ENCODE results near the gene TMOD3.
A peak's percentile ranks its signal among the peaks of the same experiment; 100 is the strongest.
"Not testable (repeated sequence)": the region's sequence is repeated elsewhere in the genome, so short reads cannot be mapped to it uniquely, and the experiment has no call there.

The TMOD3 gene

DNA sequence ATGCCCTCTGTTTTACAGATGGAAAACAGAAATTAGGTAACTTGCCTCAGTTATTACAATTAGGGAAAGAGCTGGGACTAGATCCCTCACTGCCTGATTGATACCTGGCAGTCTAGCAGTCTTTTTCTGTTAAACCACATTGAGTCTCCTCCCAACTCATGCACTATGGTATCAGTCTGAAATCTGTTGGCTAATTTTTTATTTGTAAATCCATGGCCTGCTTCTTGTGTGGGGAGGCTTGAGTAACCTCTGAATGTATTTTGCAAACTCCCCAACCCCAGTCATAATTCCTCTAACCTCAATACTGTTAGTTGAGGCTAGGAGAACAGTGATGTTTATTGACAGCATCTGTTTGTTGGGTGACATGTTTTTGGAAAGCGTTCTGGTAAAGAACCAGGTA, 35.9 kb downstream of the TMOD3 start:
- FAIRE-seq, result no peak

DNA sequence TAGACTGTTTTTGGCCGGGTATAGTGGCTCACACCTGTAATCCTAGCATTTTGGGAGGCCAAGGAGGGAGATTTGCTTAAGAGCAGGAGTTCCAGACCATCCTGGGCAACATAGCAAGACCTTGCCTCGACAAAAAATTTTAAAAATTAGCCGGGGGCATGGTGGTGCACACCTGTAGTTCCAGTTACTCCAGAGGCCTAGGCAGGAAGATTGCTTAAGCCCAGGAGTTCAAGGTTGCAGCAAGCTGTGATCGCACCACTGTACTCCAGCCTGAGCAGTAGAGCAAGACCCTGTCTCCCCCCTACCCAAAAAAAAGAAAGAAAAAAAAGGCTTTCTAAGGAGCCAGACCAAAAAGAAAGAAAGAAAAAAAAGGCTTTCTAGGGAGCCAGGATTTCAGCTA, 36.7 kb downstream of the TMOD3 start:
- FAIRE-seq, result no peak

DNA sequence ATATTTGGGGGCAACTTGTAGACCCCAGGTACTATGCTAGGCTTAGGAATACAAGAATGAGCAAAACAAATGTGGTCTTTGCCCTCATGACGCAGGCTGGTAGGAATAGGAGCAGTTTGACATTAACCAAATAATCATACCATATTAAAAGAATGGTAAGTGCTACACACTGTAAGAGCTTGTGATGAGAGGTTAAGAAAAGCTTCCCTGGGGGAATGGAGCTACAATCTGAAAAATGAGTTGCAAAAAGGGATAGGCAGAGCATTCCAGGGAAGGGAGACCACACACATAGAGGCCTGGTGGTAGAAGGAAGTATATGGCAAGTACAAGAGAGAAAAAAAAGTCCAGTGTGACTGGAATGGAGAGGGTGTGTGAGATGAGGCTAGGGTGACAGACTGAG, 37.3 kb downstream of the TMOD3 start:
- FAIRE-seq, result no peak

DNA sequence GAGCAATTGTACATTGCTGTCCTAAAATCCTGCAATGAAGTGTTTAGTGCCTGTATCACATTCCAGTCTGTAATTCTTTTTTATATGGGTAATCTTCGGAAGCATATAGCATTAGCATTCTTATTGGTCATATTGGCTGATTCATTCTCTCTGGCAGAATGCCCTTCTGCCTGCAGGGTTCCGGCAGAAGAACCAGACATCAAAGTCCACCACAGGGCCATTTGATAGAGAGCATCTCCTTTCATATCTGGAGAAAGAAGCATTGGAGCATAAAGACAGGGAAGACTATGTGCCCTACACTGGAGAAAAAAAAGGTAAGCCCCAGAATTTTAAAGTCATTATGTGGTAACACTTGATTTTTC, 39.6 kb downstream of the TMOD3 start:
- no peak for FAIRE-seq

DNA sequence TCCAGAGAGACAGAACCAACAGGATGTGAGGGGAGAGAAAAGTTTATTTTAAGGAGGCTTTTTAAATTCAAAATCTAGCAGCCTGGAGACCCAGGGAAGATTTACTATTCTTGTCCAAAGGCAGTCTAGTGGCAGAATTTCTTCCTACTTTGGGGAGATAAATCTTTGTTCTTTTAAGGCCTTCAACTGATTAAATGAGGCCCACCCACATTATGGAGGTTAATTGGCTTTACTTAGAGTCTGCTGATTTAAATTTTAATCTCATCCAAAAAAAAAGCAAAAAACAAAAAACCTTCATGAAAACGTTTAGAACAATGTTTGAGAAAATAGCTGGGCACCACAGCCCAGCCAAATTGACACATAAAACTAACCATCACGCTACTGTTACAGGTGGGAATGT, 41.3 kb downstream of the TMOD3 start:
- FAIRE-seq, result no peak

DNA sequence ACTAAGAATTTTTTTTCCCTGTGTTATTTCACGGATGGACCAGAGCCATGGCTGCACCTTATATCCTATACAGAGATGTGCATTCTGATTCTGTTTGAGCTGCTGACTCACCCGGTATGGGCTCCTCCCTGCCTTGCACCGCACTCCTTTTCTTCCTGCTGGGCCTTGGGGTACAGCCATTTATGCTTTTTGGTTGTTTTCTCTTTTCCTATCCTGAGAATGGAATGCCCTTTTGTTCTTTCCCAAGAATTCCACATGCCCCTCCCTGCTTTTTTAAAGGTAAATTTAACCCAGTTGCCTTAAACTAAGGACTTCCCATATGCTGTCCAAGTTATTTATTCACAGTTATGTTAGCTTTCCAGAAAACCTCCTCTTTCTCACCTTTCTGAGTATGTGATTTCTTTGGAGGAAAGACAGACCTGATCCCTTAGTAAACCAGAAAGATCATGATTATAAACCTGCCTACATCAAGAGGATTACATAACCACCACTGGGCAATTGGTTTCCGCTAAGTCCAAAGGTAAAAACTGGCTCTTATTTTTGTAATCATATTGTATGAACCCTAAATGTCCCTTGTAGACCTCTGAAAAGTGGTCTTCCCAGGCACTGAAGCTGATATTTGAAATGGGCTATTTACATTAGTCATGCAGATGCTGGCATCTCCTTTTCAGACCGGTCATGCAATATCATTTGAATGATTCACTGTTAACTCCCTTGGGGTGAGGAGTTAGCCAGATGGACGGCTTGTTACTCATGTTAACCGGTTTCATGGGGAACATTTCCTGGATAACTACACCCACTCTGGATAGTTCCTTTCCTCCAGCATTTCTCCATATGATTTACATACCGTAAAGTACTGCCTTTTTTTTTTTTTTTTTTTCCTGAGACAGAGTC, 45.5 kb downstream of the TMOD3 start:
- no peak for FAIRE-seq

DNA sequence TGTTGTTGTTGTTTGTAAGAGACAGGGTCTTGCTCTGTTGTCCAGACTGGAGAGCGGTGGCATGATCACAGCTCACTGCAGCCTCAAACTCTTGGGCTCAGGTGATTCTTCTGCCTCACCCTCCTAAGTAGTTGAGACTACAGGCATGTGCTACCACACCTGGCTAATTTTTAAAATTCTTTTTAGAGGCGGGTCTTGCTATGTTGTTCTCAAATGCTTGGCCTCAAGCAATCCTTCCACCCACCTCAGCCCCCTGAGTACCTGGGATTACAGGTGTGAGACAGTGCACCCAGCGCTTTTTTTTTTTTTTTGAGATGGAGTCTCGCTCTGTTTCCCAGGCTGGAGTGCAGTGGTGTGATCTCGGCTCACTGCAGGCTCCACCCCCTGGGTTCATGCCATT, 46.7 kb downstream of the TMOD3 start:
- FAIRE-seq, result no peak

DNA sequence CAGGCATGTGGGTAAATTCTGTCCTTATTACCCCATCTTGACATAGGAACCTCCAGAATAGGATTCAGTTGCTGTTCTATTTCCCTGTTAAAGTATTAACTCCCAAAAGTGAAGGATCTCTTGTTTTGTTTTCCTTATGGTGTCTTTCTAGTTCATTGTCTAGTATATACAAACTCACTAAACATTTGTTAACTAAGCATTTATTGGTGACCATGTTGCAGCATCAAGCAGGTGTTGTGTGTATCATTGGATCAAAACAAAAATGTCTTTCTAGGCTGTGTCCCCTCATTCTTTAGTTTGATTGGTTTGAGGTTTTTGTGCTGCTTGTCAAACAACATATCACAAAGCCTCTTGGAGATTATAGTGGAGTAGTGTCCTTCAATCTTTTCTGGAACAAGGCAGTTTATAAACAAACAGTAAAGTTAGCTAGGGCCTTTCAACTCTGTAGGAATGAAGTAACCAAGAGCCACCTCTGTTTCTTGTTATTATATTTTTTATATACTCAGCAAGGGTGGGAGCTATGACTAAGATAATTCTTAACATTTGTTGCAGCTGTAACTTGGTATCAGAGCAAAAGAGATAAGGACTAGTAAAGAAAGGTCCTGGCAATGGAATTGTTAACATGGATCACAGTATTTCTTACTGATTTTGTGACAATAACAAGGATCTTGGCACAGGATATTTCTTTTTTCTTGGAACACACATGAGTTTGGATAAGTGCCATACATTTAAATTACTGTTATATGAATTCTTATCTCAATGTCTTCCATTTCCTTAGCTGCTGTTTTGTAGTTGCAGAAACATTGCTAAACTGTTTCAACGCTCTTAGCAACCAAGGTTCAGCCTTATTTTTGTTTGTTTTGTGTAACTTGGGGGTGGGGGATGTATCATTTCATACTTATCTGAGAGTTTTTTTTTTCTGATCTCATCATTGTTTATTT, 49.3 kb downstream of the TMOD3 start:
- FAIRE-seq, result no peak

DNA sequence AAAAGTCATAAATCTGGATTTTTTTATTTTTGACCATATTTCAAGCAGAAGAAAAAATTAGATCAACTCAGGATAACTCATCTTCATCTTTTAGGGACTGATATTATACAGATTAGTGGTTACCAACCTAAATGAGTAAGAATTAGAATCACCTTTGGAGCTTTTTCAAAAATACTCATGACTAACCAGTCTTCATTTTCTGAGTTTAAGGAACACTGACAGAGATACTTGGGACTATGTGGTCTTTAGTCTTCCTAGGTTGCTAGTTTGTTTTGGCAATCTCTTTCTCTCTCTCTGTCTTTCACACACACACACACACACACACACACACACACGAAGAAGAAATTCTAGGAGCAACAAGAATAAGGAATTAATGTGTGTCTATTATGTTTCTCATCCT, 50.1 kb downstream of the TMOD3 start:
- FAIRE-seq, result no peak

DNA sequence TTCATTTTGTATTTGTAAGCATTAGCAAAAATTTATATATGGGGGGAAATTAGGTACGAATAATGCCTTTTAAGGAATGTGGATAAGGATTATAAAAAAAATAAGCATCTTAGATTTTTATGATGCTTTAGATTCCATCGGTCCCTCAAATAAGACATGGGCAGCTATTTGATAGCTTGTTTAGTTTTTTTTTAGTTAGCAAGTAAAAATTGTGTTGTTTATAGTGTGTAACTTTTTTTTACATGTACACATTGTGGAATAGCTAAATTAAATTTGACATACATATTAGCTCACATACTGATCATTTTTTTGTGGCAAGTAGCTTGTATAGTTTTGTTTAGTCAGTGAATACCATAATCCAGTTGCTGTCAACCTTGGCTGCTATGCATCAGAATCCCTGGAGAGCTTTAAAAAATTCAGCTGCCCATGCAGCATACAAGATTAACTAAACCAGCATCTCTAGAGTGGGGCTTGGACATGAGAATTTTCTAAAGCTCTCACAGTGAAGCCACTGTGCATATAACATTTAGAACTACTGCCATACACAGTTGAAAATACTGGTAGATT, 53.9 kb downstream of the TMOD3 start:
- no peak for FAIRE-seq

DNA sequence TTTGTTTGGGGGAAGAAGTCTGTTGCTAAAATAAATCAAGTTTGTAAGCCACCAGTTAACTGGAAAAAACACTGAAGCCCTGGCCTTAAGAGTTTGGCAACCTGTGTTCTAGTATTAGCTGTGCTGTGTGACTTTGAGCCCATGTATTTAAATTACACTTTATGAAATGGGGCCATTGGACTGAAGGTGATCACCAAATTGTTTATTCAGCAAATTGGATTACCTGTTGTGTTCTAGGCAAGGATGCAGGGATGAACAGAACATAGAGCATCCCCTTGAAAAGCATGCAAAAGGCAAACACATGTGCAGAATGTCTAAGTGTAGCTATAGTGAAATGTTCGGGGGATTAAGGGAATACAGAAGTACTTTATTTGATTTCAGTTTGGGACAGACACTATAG, 54.6 kb downstream of the TMOD3 start:
- FAIRE-seq, result no peak

DNA sequence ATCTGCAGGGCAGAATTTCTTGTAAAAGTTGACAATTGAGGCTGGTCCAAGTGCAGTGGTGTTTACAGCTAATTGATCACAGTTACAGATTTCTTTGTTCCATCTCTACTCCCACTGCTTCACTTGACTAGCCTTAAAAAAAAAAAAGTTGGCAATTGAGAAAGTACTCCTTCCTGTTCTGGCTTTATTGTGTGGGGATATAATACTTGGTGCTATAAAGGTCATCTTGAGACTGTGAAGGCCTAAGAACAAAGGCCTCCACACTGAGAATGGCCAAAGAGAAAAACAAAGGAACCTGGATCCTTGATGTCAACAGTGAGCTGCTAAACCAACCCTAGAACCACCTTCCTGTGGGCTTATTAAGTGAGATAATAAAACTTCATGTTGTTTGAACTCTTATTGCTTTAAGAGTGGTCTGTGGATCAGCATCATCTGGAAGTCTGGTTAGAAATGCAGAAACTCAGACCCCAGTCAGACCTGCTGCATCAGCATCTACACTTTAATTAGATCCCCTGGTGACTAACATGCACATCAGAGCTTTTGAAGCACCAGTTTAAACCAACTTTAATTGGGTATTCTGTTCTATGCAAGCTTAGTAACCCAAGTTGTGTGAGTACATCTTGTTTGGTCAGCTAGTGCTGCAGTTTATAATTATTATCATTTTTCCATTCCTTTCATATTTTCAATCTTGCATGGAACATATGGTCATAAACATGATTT, 55.2 kb downstream of the TMOD3 start:
- FAIRE-seq, result no peak

DNA sequence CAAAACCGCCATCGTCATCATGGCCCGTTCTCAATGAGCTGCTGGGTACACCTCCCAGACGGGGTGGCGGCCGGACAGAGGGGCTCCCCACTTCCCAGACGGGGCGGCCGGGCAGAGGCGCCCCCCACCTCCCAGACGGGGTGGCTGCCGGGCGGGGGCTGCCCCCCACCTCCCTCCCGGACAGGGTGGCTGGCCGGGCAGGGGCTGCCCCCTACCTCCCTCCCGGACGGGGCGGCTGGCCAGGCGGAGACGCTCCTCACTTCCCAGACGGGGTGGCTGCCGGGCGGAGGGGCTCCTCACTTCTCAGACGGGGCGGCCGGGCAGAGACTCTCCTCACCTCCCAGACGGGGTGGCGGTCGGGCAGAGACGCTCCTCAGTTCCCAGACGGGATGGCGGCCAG, 56.3 kb downstream of the TMOD3 start:
- not testable (repeated sequence) for FAIRE-seq

DNA sequence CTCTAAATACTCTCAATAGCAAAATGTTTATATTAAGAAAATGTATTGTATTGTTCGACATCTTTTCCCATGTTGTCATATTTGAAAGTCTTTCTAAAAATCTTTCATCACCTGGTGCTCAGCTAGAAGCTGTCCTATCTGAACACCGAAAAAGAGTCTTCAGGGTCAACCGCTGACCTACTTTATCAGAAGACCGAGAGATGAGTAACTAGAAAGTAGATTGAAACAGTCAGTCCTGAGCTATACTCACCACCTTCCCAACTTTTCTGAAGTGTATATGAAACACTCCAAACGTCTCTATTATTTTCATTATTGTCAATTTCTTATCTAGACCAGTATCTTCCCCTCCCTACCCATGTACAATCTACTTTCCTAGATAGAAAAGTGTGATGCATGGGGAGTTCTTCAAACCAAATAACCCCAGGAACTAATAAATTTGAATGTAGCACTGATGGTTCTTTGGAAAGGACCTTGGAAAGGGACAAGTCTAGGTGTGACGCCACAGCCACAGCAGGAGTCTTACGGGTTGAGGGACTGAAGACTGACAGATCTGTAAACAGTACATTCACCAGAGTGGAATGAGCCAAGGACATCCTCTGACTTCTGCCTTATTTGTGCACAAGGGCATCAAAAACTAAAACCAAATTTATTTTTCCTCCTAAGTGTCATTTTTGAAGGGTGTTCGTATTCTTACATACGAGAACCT, 58.6 kb downstream of the TMOD3 start:
- FAIRE-seq, result no peak

DNA sequence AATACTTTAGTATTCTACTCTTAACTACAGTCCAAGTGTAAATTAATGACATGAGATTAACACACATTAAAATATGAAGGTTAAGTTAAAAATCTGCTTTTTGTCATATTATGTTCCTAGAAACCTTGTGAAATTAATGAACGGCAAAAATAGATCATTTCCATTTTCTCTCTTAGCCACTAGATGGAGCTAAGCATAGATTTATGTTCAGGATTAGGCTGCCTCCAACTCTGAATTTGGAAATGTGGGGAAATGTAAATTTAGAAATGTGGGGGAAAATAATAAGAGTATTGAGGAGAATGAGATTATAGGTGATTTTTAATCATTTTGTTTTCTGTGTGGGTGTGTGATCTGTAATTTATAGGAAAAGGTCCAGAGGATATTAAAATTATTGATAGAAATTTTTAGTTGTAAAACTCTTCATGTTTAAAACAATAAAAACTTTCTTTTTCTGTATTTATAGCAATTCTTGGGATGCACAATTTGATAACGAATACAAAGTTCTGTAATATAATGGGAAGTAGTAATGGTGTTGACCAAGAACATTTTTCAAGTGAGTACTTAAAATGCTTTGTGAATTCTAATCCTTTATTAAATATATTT, 59.2 kb downstream of the TMOD3 start:
- FAIRE-seq, result peak; percentile 95

DNA sequence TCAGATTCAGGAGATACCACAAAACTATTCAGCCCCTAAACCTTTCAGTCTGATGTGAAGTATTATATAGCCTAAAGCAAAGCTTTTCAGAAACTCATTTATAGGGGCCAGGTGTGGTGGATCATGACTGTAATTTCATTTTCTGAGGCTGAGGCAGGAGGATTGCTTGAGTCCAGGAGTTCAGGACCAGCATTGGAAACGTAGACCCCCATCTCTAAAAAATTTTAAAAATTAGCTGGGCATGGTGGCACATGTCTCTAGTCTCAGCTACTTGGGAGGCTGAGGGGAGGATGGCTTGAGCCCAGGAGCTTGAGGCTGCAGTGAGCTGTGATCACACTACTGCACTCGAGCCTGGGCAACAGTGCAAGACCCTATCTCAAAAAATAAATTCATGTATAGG, 60.0 kb downstream of the TMOD3 start:
- FAIRE-seq, result no peak

DNA sequence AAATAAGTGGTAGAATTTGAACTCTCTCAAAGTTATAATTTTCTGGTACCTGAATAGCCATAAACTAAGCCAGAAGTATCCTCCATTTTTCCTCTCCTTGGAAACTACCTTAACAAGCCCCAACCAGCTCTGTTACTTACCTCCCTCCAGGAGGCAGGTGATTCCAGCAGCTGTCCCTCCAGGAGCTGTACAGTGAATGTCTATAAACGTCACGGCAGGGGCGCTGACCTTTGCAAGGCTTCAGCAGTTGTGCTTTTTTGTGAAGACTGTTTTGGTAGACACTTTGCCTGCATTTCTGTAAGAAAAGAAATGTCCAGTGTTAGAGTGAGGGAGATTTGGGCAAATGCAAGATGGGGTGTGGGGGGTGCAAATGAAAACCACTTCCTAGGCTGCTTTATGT, 75.0 kb downstream of the TMOD3 start:
- no peak for FAIRE-seq

DNA sequence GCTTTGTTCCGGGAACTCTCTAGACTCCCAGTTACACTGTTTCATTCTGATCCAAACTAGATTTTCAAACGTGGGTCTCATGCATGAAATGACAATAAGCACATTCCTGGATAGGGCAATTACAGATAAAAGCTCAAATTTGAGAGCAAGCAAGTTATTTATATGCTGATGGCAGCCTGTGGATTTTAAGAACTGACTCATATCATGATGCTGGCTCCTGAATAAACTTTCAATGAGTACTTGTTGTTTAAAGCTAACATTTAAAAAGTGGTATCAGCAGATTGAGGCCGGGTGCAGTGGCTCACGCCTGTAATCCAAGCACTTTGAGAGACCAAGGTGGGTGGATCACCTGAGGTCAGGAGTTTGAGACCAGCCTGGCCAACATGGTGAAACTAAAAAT, 75.5 kb downstream of the TMOD3 start:
- no peak for FAIRE-seq

DNA sequence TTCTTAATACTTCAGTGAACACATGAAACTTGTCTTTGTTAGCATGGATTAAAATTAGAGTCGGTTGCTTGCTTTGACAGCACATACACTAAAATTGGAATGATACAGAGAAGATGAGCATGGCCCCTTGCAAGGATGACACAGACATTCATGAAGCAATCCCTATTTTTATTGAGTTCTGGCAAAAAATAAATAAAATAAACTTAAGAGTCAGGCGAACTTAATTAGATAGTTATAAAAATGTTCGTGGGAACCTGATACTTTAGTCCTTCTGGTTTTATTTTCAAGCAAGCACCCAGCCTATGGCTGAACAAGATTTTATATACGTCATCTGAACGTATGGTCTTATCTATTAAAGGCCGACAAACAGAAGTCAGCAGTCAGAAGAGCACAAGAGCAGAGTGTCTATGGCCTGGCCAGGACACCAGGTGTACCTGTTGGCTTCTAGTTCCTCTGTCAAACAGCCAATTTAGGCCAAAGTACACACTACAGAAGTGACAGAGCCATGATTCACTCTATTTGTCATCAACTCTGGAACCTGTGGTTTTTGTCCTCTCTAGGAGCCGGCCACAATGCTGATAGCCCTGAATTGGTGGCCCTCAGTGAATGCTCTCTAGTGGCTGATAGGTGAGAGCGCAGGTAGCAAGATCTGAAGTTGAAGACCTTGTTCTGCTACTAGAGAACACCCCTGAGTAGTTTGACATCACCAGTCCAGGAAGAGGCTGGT, 77.8 kb downstream of the TMOD3 start:
- no peak for FAIRE-seq

DNA sequence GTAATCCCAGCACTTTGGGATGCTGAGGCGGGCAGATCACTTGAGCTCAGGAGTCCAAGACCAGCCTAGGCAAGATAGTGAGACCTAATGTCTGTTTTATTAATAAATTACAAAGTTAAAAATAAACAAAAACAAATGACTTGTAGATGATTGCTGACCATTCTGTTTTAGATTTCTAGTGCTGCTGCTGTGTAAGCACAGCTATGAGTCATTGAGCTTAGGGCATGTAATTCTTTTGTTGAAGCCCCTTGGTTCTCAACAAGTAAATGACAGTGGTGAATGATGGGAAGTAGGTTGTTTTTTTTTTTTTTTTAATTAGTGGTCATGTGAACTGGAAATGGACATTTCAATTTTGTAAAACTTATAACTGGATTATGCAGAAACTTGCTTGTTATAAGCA, 78.9 kb downstream of the TMOD3 start:
- no peak for FAIRE-seq

DNA sequence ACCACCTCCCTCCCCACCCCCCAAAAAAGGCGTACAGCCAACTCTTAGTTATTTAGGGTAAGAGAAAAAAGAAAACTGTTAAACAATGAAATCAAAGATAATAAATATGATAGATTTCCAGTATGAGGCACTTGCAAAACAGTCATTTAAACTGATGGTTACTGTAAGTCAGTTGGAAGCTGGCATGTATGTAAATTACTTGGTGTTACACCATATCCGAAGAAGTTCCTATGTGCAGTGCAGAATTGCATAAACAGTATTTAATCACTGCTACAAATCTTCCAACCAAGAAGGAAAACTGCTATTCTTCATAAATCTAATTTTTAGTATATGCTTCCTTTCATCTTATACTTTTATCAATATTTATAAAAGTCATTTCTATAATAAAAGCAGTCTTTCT, 80.1 kb downstream of the TMOD3 start:
- no peak for FAIRE-seq

Measured in A204.1 (cell line).